ENCODE measurements around the gene PRKCB.

The PRKCB gene

GRCh38 chr16:24069036-24069590 is 233.3 kb downstream of the PRKCB start:
- Histone ChIP-seq H3K36me3 (ENCODE audit: control insufficient read depth in 5 of 5, insufficient read depth in 5 of 5, low read length in 5 of 5) (no peaks in the 10 kb centered on the region), H3K4me3 (ENCODE audit: low read depth in 1 of 5, low read length in 5 of 5) (no peak overlapping the region), H3K27me3 (ENCODE audit: control insufficient read depth in 5 of 5, insufficient read depth in 4 of 5, low read length in 5 of 5) (no peaks in the 10 kb centered on the region), H3K9ac (ENCODE audit: low read length in 5 of 5) (no peak overlapping the region), H3K27ac (ENCODE audit: low read depth, low read length) (no peak overlapping the region), H3K9me3 (ENCODE audit: control insufficient read depth in 5 of 5, low read length in 5 of 5) (no peaks in the 10 kb centered on the region), H3K4me1 (ENCODE audit: control insufficient read depth in 5 of 5, insufficient read depth in 5 of 5, low read length in 5 of 5) (no peaks in the 10 kb centered on the region)

DNA sequence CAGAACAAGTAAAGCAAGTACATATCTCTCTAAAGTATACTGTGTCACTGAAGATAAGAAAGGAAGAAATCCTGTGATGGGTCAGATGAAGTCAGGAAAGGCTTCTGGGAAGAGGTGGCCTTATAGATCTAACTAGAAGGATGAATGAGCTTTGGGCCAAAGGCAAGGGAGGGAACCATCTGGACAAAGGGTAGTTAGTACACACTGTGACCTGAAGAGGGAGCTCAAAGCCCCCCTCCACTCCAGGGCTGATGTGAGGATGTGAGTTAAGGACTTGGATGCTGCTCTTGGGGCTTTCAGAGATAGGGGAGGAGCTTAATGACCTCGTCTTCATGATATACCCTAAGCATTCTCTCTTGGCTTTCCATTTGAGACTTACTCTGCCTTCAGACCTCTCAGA is 235.1 kb downstream of the PRKCB start:
- no peaks in the 10 kb centered on the region for H3K4me1 ChIP-seq (ENCODE audit: control insufficient read depth in 5 of 5, insufficient read depth in 5 of 5, low read length in 5 of 5)
- H3K9ac ChIP-seq (ENCODE audit: low read length in 5 of 5): no peak overlapping the region
- no peak overlapping the region for H3K27ac ChIP-seq (ENCODE audit: low read depth, low read length)
- H3K4me3 ChIP-seq (ENCODE audit: low read depth in 1 of 5, low read length in 5 of 5): no peak overlapping the region
- H3K27me3 ChIP-seq (ENCODE audit: control insufficient read depth in 5 of 5, insufficient read depth in 4 of 5, low read length in 5 of 5): no peaks in the 10 kb centered on the region
- no peaks in the 10 kb centered on the region for H3K36me3 ChIP-seq (ENCODE audit: control insufficient read depth in 5 of 5, insufficient read depth in 5 of 5, low read length in 5 of 5)
- no peaks in the 10 kb centered on the region for H3K9me3 ChIP-seq (ENCODE audit: control insufficient read depth in 5 of 5, low read length in 5 of 5)

- no peaks in the 10 kb centered on the region for H3K9me3 ChIP-seq (ENCODE audit: control insufficient read depth in 5 of 5, low read length in 5 of 5)
Observed at GRCh38 chr16:24071666-24072360, 236.0 kb downstream of the PRKCB start.

DNA sequence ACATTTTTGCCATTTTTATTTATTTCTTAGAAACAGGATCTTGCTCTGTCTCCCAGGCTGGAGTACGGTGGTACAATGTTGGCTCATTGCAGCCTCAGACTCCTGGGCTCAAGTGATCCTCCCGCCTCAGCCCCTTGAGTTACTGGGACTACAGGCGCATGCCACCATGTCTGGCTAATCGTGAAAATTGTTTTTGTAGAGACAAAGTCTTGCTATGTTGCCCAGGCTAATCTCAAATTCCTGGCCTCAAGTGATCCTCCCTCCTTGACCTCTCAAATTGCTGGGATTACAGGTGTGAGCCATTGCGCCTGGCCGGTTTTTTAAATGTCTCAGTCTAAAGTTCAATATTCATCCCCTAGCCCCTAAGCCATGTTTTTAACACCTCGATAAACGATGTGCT is 237.5 kb downstream of the PRKCB start:
- Histone ChIP-seq H3K27ac (ENCODE audit: low read depth, low read length) (no peak overlapping the region), H3K4me3 (ENCODE audit: low read depth in 1 of 5, low read length in 5 of 5) (no peak overlapping the region), H3K9me3 (ENCODE audit: control insufficient read depth in 5 of 5, low read length in 5 of 5) (no peaks in the 10 kb centered on the region), H3K9ac (ENCODE audit: low read length in 5 of 5) (no peak overlapping the region), H3K36me3 (ENCODE audit: control insufficient read depth in 5 of 5, insufficient read depth in 5 of 5, low read length in 5 of 5) (no peaks in the 10 kb centered on the region), H3K27me3 (ENCODE audit: control insufficient read depth in 5 of 5, insufficient read depth in 4 of 5, low read length in 5 of 5) (peaks cover 0 to 4% (median 0%) of the 10 kb centered on the region in 5 donors), H3K4me1 (ENCODE audit: control insufficient read depth in 5 of 5, insufficient read depth in 5 of 5, low read length in 5 of 5) (no peaks in the 10 kb centered on the region)

More at GRCh38 chr16:24071666-24072360, 236.0 kb downstream of the PRKCB start:
- no peaks in the 10 kb centered on the region for H3K36me3 ChIP-seq (ENCODE audit: control insufficient read depth in 5 of 5, insufficient read depth in 5 of 5, low read length in 5 of 5)
- H3K9ac ChIP-seq (ENCODE audit: low read length in 5 of 5): no peak overlapping the region
- H3K4me1 ChIP-seq (ENCODE audit: control insufficient read depth in 5 of 5, insufficient read depth in 5 of 5, low read length in 5 of 5): no peaks in the 10 kb centered on the region
- no peaks in the 10 kb centered on the region for H3K27me3 ChIP-seq (ENCODE audit: control insufficient read depth in 5 of 5, insufficient read depth in 4 of 5, low read length in 5 of 5)
- H3K27ac ChIP-seq (ENCODE audit: low read depth, low read length): no peak overlapping the region
- H3K4me3 ChIP-seq (ENCODE audit: low read depth in 1 of 5, low read length in 5 of 5): no peak overlapping the region

GRCh38 chr16:24074574-24074973 is 238.8 kb downstream of the PRKCB start:
- Histone ChIP-seq H3K36me3 (ENCODE audit: control insufficient read depth in 5 of 5, insufficient read depth in 5 of 5, low read length in 5 of 5) (no peaks in the 10 kb centered on the region), H3K9ac (ENCODE audit: low read length in 5 of 5) (no peak overlapping the region), H3K4me3 (ENCODE audit: low read depth in 1 of 5, low read length in 5 of 5) (no peak overlapping the region), H3K27me3 (ENCODE audit: control insufficient read depth in 5 of 5, insufficient read depth in 4 of 5, low read length in 5 of 5) (peaks cover 0 to 5% (median 0%) of the 10 kb centered on the region in 5 donors), H3K4me1 (ENCODE audit: control insufficient read depth in 5 of 5, insufficient read depth in 5 of 5, low read length in 5 of 5) (no peaks in the 10 kb centered on the region), H3K27ac (ENCODE audit: low read depth, low read length) (no peak overlapping the region), H3K9me3 (ENCODE audit: control insufficient read depth in 5 of 5, low read length in 5 of 5) (no peaks in the 10 kb centered on the region)

- Histone ChIP-seq H3K9ac (ENCODE audit: low read length in 5 of 5) (no peak overlapping the region), H3K4me3 (ENCODE audit: low read depth in 1 of 5, low read length in 5 of 5) (no peak overlapping the region), H3K36me3 (ENCODE audit: control insufficient read depth in 5 of 5, insufficient read depth in 5 of 5, low read length in 5 of 5) (no peaks in the 10 kb centered on the region), H3K4me1 (ENCODE audit: control insufficient read depth in 5 of 5, insufficient read depth in 5 of 5, low read length in 5 of 5) (no peaks in the 10 kb centered on the region), H3K27me3 (ENCODE audit: control insufficient read depth in 5 of 5, insufficient read depth in 4 of 5, low read length in 5 of 5) (peaks cover 0 to 8% (median 0%) of the 10 kb centered on the region in 5 donors), H3K9me3 (ENCODE audit: control insufficient read depth in 5 of 5, low read length in 5 of 5) (no peaks in the 10 kb centered on the region), H3K27ac (ENCODE audit: low read depth, low read length) (no peak overlapping the region)
Observed at GRCh38 chr16:24075302-24075701, 239.5 kb downstream of the PRKCB start.

GRCh38 chr16:24075931-24076716 is 240.3 kb downstream of the PRKCB start:
- Histone ChIP-seq H3K9ac (ENCODE audit: low read length in 5 of 5) (no peak overlapping the region), H3K36me3 (ENCODE audit: control insufficient read depth in 5 of 5, insufficient read depth in 5 of 5, low read length in 5 of 5) (no peaks in the 10 kb centered on the region), H3K4me3 (ENCODE audit: low read depth in 1 of 5, low read length in 5 of 5) (no peak overlapping the region), H3K27me3 (ENCODE audit: control insufficient read depth in 5 of 5, insufficient read depth in 4 of 5, low read length in 5 of 5) (peaks cover 0 to 8% (median 0%) of the 10 kb centered on the region in 5 donors), H3K4me1 (ENCODE audit: control insufficient read depth in 5 of 5, insufficient read depth in 5 of 5, low read length in 5 of 5) (no peaks in the 10 kb centered on the region), H3K9me3 (ENCODE audit: control insufficient read depth in 5 of 5, low read length in 5 of 5) (no peaks in the 10 kb centered on the region), H3K27ac (ENCODE audit: low read depth, low read length) (no peak overlapping the region)

DNA sequence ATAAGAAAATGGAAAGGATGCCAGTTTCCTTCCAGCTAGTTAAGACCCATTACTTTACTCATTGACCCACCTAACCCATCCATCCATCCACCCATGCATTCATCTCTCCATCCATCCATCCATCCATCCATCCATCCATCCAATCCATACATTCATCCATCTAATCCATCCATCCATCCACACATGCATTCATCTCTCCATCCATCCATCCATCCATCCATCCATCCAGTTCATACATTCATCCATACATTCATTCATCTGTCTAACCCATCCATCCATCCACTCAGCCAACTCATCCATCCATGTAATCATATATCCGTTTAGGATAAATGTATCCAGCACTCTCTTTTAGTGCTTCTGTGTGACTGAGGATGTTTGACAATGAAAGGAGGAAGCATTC is 241.5 kb downstream of the PRKCB start:
- Histone ChIP-seq H3K36me3 (ENCODE audit: control insufficient read depth in 5 of 5, insufficient read depth in 5 of 5, low read length in 5 of 5) (no peaks in the 10 kb centered on the region), H3K4me1 (ENCODE audit: control insufficient read depth in 5 of 5, insufficient read depth in 5 of 5, low read length in 5 of 5) (no peaks in the 10 kb centered on the region), H3K4me3 (ENCODE audit: low read depth in 1 of 5, low read length in 5 of 5) (no peak overlapping the region), H3K27me3 (ENCODE audit: control insufficient read depth in 5 of 5, insufficient read depth in 4 of 5, low read length in 5 of 5) (peaks cover 0 to 8% (median 0%) of the 10 kb centered on the region in 5 donors), H3K27ac (ENCODE audit: low read depth, low read length) (no peak overlapping the region), H3K9me3 (ENCODE audit: control insufficient read depth in 5 of 5, low read length in 5 of 5) (no peaks in the 10 kb centered on the region), H3K9ac (ENCODE audit: low read length in 5 of 5) (no peak overlapping the region)

DNA sequence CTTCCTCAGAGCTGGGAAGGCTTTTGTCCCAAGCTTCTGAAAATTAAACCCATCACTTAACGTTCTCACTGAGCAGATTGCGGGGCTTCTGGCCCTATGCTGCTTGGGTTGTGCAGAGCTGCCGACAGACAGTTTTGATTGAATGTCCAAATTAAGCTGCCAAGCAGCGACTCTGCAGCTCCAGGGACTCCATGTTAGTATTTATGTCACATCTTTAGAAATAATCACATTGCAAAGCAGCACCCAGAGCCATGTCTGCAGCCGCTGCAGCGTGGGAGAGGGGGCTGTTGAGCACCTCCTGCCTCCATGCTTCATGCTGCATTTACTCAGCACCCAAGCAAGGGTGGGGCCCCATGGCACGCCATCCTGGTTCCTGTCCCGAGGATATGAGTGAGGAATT is 242.2 kb downstream of the PRKCB start:
- no peak overlapping the region for H3K4me3 ChIP-seq (ENCODE audit: low read depth in 1 of 5, low read length in 5 of 5)
- H3K27ac ChIP-seq (ENCODE audit: low read depth, low read length): no peak overlapping the region
- H3K9me3 ChIP-seq (ENCODE audit: control insufficient read depth in 5 of 5, low read length in 5 of 5): no peaks in the 10 kb centered on the region
- H3K36me3 ChIP-seq (ENCODE audit: control insufficient read depth in 5 of 5, insufficient read depth in 5 of 5, low read length in 5 of 5): no peaks in the 10 kb centered on the region
- H3K4me1 ChIP-seq (ENCODE audit: control insufficient read depth in 5 of 5, insufficient read depth in 5 of 5, low read length in 5 of 5): no peaks in the 10 kb centered on the region
- no peak overlapping the region for H3K9ac ChIP-seq (ENCODE audit: low read length in 5 of 5)
- H3K27me3 ChIP-seq (ENCODE audit: control insufficient read depth in 5 of 5, insufficient read depth in 4 of 5, low read length in 5 of 5): peaks cover 0 to 8% (median 0%) of the 10 kb centered on the region in 5 donors

- H3K4me3 ChIP-seq (ENCODE audit: low read depth in 1 of 5, low read length in 5 of 5): no peak overlapping the region
Observed at GRCh38 chr16:24085666-24086065, 249.9 kb downstream of the PRKCB start.

More at GRCh38 chr16:24085666-24086065, 249.9 kb downstream of the PRKCB start:
- Histone ChIP-seq H3K27ac (ENCODE audit: low read depth, low read length) (no peak overlapping the region), H3K27me3 (ENCODE audit: control insufficient read depth in 5 of 5, insufficient read depth in 4 of 5, low read length in 5 of 5) (no peaks in the 10 kb centered on the region), H3K9ac (ENCODE audit: low read length in 5 of 5) (no peak overlapping the region), H3K9me3 (ENCODE audit: control insufficient read depth in 5 of 5, low read length in 5 of 5) (peaks cover 0 to 10% (median 1%) of the 10 kb centered on the region in 5 donors), H3K4me1 (ENCODE audit: control insufficient read depth in 5 of 5, insufficient read depth in 5 of 5, low read length in 5 of 5) (peaks cover 0 to 7% (median 0%) of the 10 kb centered on the region in 5 donors), H3K36me3 (ENCODE audit: control insufficient read depth in 5 of 5, insufficient read depth in 5 of 5, low read length in 5 of 5) (no peaks in the 10 kb centered on the region)

All from subcutaneous abdominal adipose tissue (tissue), 5 donors.